Mammary epithelial cell (primary cell): ENCODE data around the gene EP400.

Source experiments
- EZH2 ChIP-seq: IDR thresholded peaks from 2 replicates; pipeline ENCODE4 v1.6.1; 2012; ENCODE audit warnings: low read length, inconsistent platforms, borderline replicate concordance
- TF ChIP-seq, protein P1 (sequence below), 2 donors: IDR thresholded peaks in 1 of 2; conservative IDR thresholded peaks in 1 of 2; 2 replicates each; pipeline ENCODE4 v1.5.1; 2011 to 2012; ENCODE audit warnings: inconsistent platforms in 2 of 2, low read length in 2 of 2, mild to moderate bottlenecking in 2 of 2, control low read depth in 1 of 2, low read depth in 1 of 2; ENCODE audit not compliant: insufficient read depth in 1 of 2; ENCODE audit errors: extremely low read depth in 1 of 2

DNA sequence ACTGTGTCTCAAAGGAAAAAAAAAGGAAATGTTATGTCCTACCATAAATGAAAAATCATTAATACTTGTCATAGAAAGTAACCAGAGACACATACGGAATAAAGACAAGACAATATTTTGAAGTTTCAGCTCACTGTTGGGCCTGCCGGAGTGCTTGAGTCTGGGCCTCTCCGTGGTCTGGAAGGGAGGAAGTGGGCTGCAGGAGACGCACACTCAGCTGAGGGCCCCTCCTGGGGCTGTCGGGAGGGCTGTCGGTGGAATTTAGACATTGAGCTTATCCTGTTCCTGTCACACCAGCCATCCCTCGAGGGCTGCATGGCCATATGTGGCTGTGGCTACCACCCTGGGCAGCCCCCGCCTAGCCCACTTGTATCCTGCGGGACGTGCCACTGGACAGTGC is 113.7 kb downstream of the EP400 start:
- no peak for TF ChIP-seq EZH2
- TF ChIP-seq, protein P1, sequence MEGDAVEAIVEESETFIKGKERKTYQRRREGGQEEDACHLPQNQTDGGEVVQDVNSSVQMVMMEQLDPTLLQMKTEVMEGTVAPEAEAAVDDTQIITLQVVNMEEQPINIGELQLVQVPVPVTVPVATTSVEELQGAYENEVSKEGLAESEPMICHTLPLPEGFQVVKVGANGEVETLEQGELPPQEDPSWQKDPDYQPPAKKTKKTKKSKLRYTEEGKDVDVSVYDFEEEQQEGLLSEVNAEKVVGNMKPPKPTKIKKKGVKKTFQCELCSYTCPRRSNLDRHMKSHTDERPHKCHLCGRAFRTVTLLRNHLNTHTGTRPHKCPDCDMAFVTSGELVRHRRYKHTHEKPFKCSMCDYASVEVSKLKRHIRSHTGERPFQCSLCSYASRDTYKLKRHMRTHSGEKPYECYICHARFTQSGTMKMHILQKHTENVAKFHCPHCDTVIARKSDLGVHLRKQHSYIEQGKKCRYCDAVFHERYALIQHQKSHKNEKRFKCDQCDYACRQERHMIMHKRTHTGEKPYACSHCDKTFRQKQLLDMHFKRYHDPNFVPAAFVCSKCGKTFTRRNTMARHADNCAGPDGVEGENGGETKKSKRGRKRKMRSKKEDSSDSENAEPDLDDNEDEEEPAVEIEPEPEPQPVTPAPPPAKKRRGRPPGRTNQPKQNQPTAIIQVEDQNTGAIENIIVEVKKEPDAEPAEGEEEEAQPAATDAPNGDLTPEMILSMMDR (conservative IDR thresholded peaks at IDR 0.05 in 1 of 2, IDR thresholded peaks at IDR 0.05 in 1 of 2; ENCODE audit: extremely low read depth in 1 of 2, insufficient read depth in 1 of 2, low read depth in 1 of 2, low read length in 2 of 2), result no peak
